Measurements from ENCODE around the gene DMRTC1. TPM values are rescaled to one million over a fixed set of nuclear protein-coding genes. Genes with fewer than 3 reads are reported as not detected.
"Not testable (repeated sequence)": the region's sequence is repeated elsewhere in the genome, so short reads cannot be mapped to it uniquely, and the experiment has no call there.

DMRTC1 gene
- total and polyA plus RNA-seq, 10 of the 15 experiments (the other 5 are each of a cell fraction or from before 2014, with no cell fraction given) = 0.06 TPM; not detected in 9

DNA sequence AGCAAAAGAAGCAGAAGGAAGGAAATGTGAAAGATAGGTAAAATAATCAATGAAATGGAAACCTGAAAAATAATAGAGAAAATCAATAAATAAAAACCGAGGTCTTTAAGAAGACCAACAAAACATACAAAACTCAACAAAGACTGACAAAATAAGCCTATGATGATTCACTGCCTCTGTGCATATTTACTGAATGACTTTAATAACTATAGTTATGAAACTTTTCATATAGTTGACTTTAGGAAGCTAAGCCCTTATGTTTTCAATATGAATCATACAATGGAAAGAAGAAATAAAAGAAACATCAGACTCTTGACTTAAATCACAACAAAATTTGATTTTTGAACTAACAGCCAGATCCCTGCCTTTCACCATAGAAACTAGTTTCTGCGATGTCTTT, 106.1 kb downstream of the DMRTC1 start:
- H2AFZ ChIP-seq (ENCODE audit: control insufficient read depth, low read depth, low read length); intact Hi-C loops (cut with micrococcal nuclease; ENCODE audit: unreplicated experiment); ATAC-seq; H3K27me3 ChIP-seq (replicated peaks in 1 of 2; ENCODE audit: control insufficient read depth in 2 of 2, insufficient read depth in 2 of 2, low read length in 1 of 2); in situ Hi-C loops (cut with MboI); H4K20me1 ChIP-seq (ENCODE audit: control insufficient read depth, insufficient read depth); FAIRE-seq; H3K79me2 ChIP-seq (ENCODE audit: control insufficient read depth, insufficient read depth, low read length); H3K4me3 ChIP-seq; H3K9me3 ChIP-seq (replicated peaks; ENCODE audit: control insufficient read depth, insufficient read depth, low read length); H3K4me1 ChIP-seq (ENCODE audit: control insufficient read depth, insufficient read depth, low read length); SMC1A ChIA-PET (ENCODE audit: uncharacterized antibody, unreplicated experiment); H3K9ac ChIP-seq (ENCODE audit: control insufficient read depth, insufficient read depth, low read length); DNase-seq (ENCODE audit: low read depth, low spot score); H3K4me2 ChIP-seq (ENCODE audit: control insufficient read depth, insufficient read depth); CTCF ChIA-PET; BruUV-seq (replicated peaks); H3K27ac ChIP-seq (ENCODE audit: control insufficient read depth, insufficient read depth); H3K36me3 ChIP-seq (ENCODE audit: control insufficient read depth in 2 of 2, insufficient read depth in 2 of 2, low read length in 1 of 2); POLR2A ChIA-PET; RAD21 ChIA-PET (ENCODE audit: unreplicated experiment): not testable (repeated sequence)
- no CpG with 5 or more reads among the region's 2 CpGs for WGBS (ENCODE audit: insufficient coverage, insufficient replicate concordance, low lambda C conversion rate, missing lambda C conversion rate)

- H3K9me3 ChIP-seq (replicated peaks; ENCODE audit: control insufficient read depth, insufficient read depth, low read length); H3K4me3 ChIP-seq; H3K27ac ChIP-seq (ENCODE audit: control insufficient read depth, insufficient read depth); H4K20me1 ChIP-seq (ENCODE audit: control insufficient read depth, insufficient read depth); SMC1A ChIA-PET (ENCODE audit: uncharacterized antibody, unreplicated experiment); H3K4me1 ChIP-seq (ENCODE audit: control insufficient read depth, insufficient read depth, low read length); H3K36me3 ChIP-seq (ENCODE audit: control insufficient read depth in 2 of 2, insufficient read depth in 2 of 2, low read length in 1 of 2); BruUV-seq (replicated peaks); ATAC-seq; CTCF ChIA-PET; H3K27me3 ChIP-seq (replicated peaks in 1 of 2; ENCODE audit: control insufficient read depth in 2 of 2, insufficient read depth in 2 of 2, low read length in 1 of 2); RAD21 ChIA-PET (ENCODE audit: unreplicated experiment); DNase-seq (ENCODE audit: low read depth, low spot score); in situ Hi-C loops (cut with MboI); H3K4me2 ChIP-seq (ENCODE audit: control insufficient read depth, insufficient read depth); H3K9ac ChIP-seq (ENCODE audit: control insufficient read depth, insufficient read depth, low read length); FAIRE-seq; intact Hi-C loops (cut with micrococcal nuclease; ENCODE audit: unreplicated experiment); H2AFZ ChIP-seq (ENCODE audit: control insufficient read depth, low read depth, low read length); POLR2A ChIA-PET; H3K79me2 ChIP-seq (ENCODE audit: control insufficient read depth, insufficient read depth, low read length): not testable (repeated sequence)
- no CpG with 5 or more reads among the region's 13 CpGs for WGBS (ENCODE audit: insufficient coverage, insufficient replicate concordance, low lambda C conversion rate, missing lambda C conversion rate)
Observed at GRCh38 chrX:72830701-72831100, 112.9 kb downstream of the DMRTC1 start.

Other genes starting within 250 kb of the DMRTC1 start
Only the 7 nearest of the 8 such genes appear.
- gene DMRTC1B, start 166.9 kb downstream of the DMRTC1 start, total RNA-seq (2014; rRNA removed) = not detected in 2 replicates
- not detected in 2 replicates for gene DMRTC1B, start 166.9 kb downstream of the DMRTC1 start, total RNA-seq (2014; rRNA removed; fragmentation: Illumina TruSeq; extraction: Trizol)
- not detected in 2 replicates for gene DMRTC1B, start 166.9 kb downstream of the DMRTC1 start, total RNA-seq (2021)
- gene DMRTC1B, start 166.9 kb downstream of the DMRTC1 start, polyA plus RNA-seq (2011; rRNA removed) = not detected in 2 replicates
- gene DMRTC1B, start 166.9 kb downstream of the DMRTC1 start, polyA plus RNA-seq (2014; fragmentation: Illumina TruSeq; extraction: Trizol) = not detected in 2 replicates
- not detected for gene DMRTC1B, start 166.9 kb downstream of the DMRTC1 start, polyA plus RNA-seq (2014; fragmentation: Nextera tagmentation; extraction: Ambion mirVana)
- gene DMRTC1B, start 166.9 kb downstream of the DMRTC1 start, polyA plus RNA-seq (2014; rRNA removed) = 0.06 TPM in 1 of 2 replicates, not detected in the other
- not detected for gene DMRTC1B, start 166.9 kb downstream of the DMRTC1 start, polyA plus RNA-seq (2016; fragmentation: Nextera tagmentation; extraction: Ambion mirVana)
- not detected in 2 replicates for gene FAM236B, start 161.2 kb downstream of the DMRTC1 start, total RNA-seq (2014; rRNA removed)
- not detected in 2 replicates for gene FAM236B, start 161.2 kb downstream of the DMRTC1 start, total RNA-seq (2014; rRNA removed; fragmentation: Illumina TruSeq; extraction: Trizol)
- gene FAM236B, start 161.2 kb downstream of the DMRTC1 start, total RNA-seq (2021) = not detected in 2 replicates
- not detected in 2 replicates for gene FAM236B, start 161.2 kb downstream of the DMRTC1 start, polyA plus RNA-seq (2011; rRNA removed)
- not detected in 2 replicates for gene FAM236B, start 161.2 kb downstream of the DMRTC1 start, polyA plus RNA-seq (2014; fragmentation: Illumina TruSeq; extraction: Trizol)
- not detected for gene FAM236B, start 161.2 kb downstream of the DMRTC1 start, polyA plus RNA-seq (2014; fragmentation: Nextera tagmentation; extraction: Ambion mirVana)
- gene FAM236B, start 161.2 kb downstream of the DMRTC1 start, polyA plus RNA-seq (2014; rRNA removed) = not detected in 2 replicates
- not detected for gene FAM236B, start 161.2 kb downstream of the DMRTC1 start, polyA plus RNA-seq (2016; fragmentation: Nextera tagmentation; extraction: Ambion mirVana)
- not detected in 2 replicates for gene FAM236D, start 135.6 kb downstream of the DMRTC1 start, total RNA-seq (2014; rRNA removed)
- not detected in 2 replicates for gene FAM236D, start 135.6 kb downstream of the DMRTC1 start, total RNA-seq (2014; rRNA removed; fragmentation: Illumina TruSeq; extraction: Trizol)
- gene FAM236D, start 135.6 kb downstream of the DMRTC1 start, total RNA-seq (2021) = not detected in 2 replicates
- gene FAM236D, start 135.6 kb downstream of the DMRTC1 start, polyA plus RNA-seq (2011; rRNA removed) = not detected in 2 replicates
- gene FAM236D, start 135.6 kb downstream of the DMRTC1 start, polyA plus RNA-seq (2014; fragmentation: Illumina TruSeq; extraction: Trizol) = not detected in 2 replicates
- gene FAM236D, start 135.6 kb downstream of the DMRTC1 start, polyA plus RNA-seq (2014; fragmentation: Nextera tagmentation; extraction: Ambion mirVana) = not detected
- not detected in 2 replicates for gene FAM236D, start 135.6 kb downstream of the DMRTC1 start, polyA plus RNA-seq (2014; rRNA removed)
- not detected for gene FAM236D, start 135.6 kb downstream of the DMRTC1 start, polyA plus RNA-seq (2016; fragmentation: Nextera tagmentation; extraction: Ambion mirVana)
- gene FAM236C, start 31.2 kb downstream of the DMRTC1 start, total RNA-seq (2014; rRNA removed) = not detected in 2 replicates
- gene FAM236C, start 31.2 kb downstream of the DMRTC1 start, total RNA-seq (2014; rRNA removed; fragmentation: Illumina TruSeq; extraction: Trizol) = not detected in 2 replicates
- gene FAM236C, start 31.2 kb downstream of the DMRTC1 start, total RNA-seq (2021) = not detected in 2 replicates
- gene FAM236C, start 31.2 kb downstream of the DMRTC1 start, polyA plus RNA-seq (2011; rRNA removed) = not detected in 2 replicates
- not detected in 2 replicates for gene FAM236C, start 31.2 kb downstream of the DMRTC1 start, polyA plus RNA-seq (2014; fragmentation: Illumina TruSeq; extraction: Trizol)
- not detected for gene FAM236C, start 31.2 kb downstream of the DMRTC1 start, polyA plus RNA-seq (2014; fragmentation: Nextera tagmentation; extraction: Ambion mirVana)
- gene FAM236C, start 31.2 kb downstream of the DMRTC1 start, polyA plus RNA-seq (2014; rRNA removed) = not detected in 2 replicates
- gene FAM236C, start 31.2 kb downstream of the DMRTC1 start, polyA plus RNA-seq (2016; fragmentation: Nextera tagmentation; extraction: Ambion mirVana) = not detected
- gene FAM236A, start 5.6 kb downstream of the DMRTC1 start, total RNA-seq (2014; rRNA removed) = not detected in 2 replicates
- not detected in 2 replicates for gene FAM236A, start 5.6 kb downstream of the DMRTC1 start, total RNA-seq (2014; rRNA removed; fragmentation: Illumina TruSeq; extraction: Trizol)
- not detected in 2 replicates for gene FAM236A, start 5.6 kb downstream of the DMRTC1 start, total RNA-seq (2021)
- gene FAM236A, start 5.6 kb downstream of the DMRTC1 start, polyA plus RNA-seq (2011; rRNA removed) = not detected in 2 replicates
- gene FAM236A, start 5.6 kb downstream of the DMRTC1 start, polyA plus RNA-seq (2014; fragmentation: Illumina TruSeq; extraction: Trizol) = not detected in 2 replicates
- gene FAM236A, start 5.6 kb downstream of the DMRTC1 start, polyA plus RNA-seq (2014; fragmentation: Nextera tagmentation; extraction: Ambion mirVana) = not detected
- gene FAM236A, start 5.6 kb downstream of the DMRTC1 start, polyA plus RNA-seq (2014; rRNA removed) = not detected in 2 replicates
- gene FAM236A, start 5.6 kb downstream of the DMRTC1 start, polyA plus RNA-seq (2016; fragmentation: Nextera tagmentation; extraction: Ambion mirVana) = not detected
- gene PABPC1L2B, start 59.1 kb upstream of the DMRTC1 start, total RNA-seq (2014; rRNA removed) = not detected in 2 replicates
- not detected in 2 replicates for gene PABPC1L2B, start 59.1 kb upstream of the DMRTC1 start, total RNA-seq (2014; rRNA removed; fragmentation: Illumina TruSeq; extraction: Trizol)
- gene PABPC1L2B, start 59.1 kb upstream of the DMRTC1 start, total RNA-seq (2021) = not detected in 2 replicates
- not detected in 2 replicates for gene PABPC1L2B, start 59.1 kb upstream of the DMRTC1 start, polyA plus RNA-seq (2011; rRNA removed)
- not detected in 2 replicates for gene PABPC1L2B, start 59.1 kb upstream of the DMRTC1 start, polyA plus RNA-seq (2014; fragmentation: Illumina TruSeq; extraction: Trizol)
- gene PABPC1L2B, start 59.1 kb upstream of the DMRTC1 start, polyA plus RNA-seq (2014; fragmentation: Nextera tagmentation; extraction: Ambion mirVana) = not detected
- gene PABPC1L2B, start 59.1 kb upstream of the DMRTC1 start, polyA plus RNA-seq (2014; rRNA removed) = not detected in 2 replicates
- not detected for gene PABPC1L2B, start 59.1 kb upstream of the DMRTC1 start, polyA plus RNA-seq (2016; fragmentation: Nextera tagmentation; extraction: Ambion mirVana)
- not detected in 2 replicates for gene PABPC1L2A, start 135.7 kb upstream of the DMRTC1 start, total RNA-seq (2014; rRNA removed)
- gene PABPC1L2A, start 135.7 kb upstream of the DMRTC1 start, total RNA-seq (2014; rRNA removed; fragmentation: Illumina TruSeq; extraction: Trizol) = not detected in 2 replicates
- not detected in 2 replicates for gene PABPC1L2A, start 135.7 kb upstream of the DMRTC1 start, total RNA-seq (2021)
- gene PABPC1L2A, start 135.7 kb upstream of the DMRTC1 start, polyA plus RNA-seq (2011; rRNA removed) = not detected in 2 replicates
- not detected in 2 replicates for gene PABPC1L2A, start 135.7 kb upstream of the DMRTC1 start, polyA plus RNA-seq (2014; fragmentation: Illumina TruSeq; extraction: Trizol)
- not detected for gene PABPC1L2A, start 135.7 kb upstream of the DMRTC1 start, polyA plus RNA-seq (2014; fragmentation: Nextera tagmentation; extraction: Ambion mirVana)
- not detected in 2 replicates for gene PABPC1L2A, start 135.7 kb upstream of the DMRTC1 start, polyA plus RNA-seq (2014; rRNA removed)
- not detected for gene PABPC1L2A, start 135.7 kb upstream of the DMRTC1 start, polyA plus RNA-seq (2016; fragmentation: Nextera tagmentation; extraction: Ambion mirVana)

All from GM12878 (cell line).